ENCODE results near the gene OSBPL10. TPM values are rescaled to one million over a fixed set of nuclear protein-coding genes. Genes with fewer than 3 reads are reported as not detected.

OSBPL10 gene
- total RNA-seq, 2 donors from 2014 or later = 23.8 to 33.6 TPM

- no peaks in the 10 kb centered on the region for H3K36me3 ChIP-seq (ENCODE audit: control insufficient read depth, insufficient read depth, low read length)
- H3K27ac ChIP-seq (ENCODE audit: low read depth, low read length) = no peak overlapping the region
- TF ChIP-seq CTCF (conservative IDR thresholded peaks at IDR 0.05) = no peak
- H3K9ac ChIP-seq (ENCODE audit: extremely low read depth, low read length, poor library complexity, severe bottlenecking) = no peak overlapping the region
- no peaks in the 10 kb centered on the region for H3K9me3 ChIP-seq (ENCODE audit: control insufficient read depth, low read length)
- H3K4me3 Mint-ChIP-seq = no peak overlapping the region
- no peaks in the 10 kb centered on the region for H3K27me3 ChIP-seq (ENCODE audit: control insufficient read depth, insufficient read depth, low read length, poor library complexity, severe bottlenecking)
- no peak overlapping the region for H3K4me3 ChIP-seq (ENCODE audit: low read length)
- H3K36me3 Mint-ChIP-seq (ENCODE audit: low read depth) = no peaks in the 10 kb centered on the region
- no peaks in the 10 kb centered on the region for H3K27me3 Mint-ChIP-seq (ENCODE audit: insufficient read depth)
- peaks cover 3% of the 10 kb centered on the region for H3K4me1 ChIP-seq (ENCODE audit: control insufficient read depth, insufficient read depth, low read length)
- no peak overlapping the region for H3K27ac Mint-ChIP-seq
- peaks cover 20% of the 10 kb centered on the region for H3K4me1 Mint-ChIP-seq
- 95 to 96% methylated on average over 5 of the region's 7 CpGs for WGBS, 2 experiments (ENCODE audit: insufficient coverage in 1 of 2, insufficient read length in 1 of 2)
- no peaks in the 10 kb centered on the region for H3K9me3 Mint-ChIP-seq
- no peak for DNase-seq
Observed at GRCh38 chr3:31878231-31878838, 102.7 kb downstream of the OSBPL10 start.

GRCh38 chr3:31876331-31876730 is 104.7 kb downstream of the OSBPL10 start:
- Histone ChIP-seq H3K4me1 (ENCODE audit: control insufficient read depth, insufficient read depth, low read length) (no peaks in the 10 kb centered on the region), H3K4me3 (ENCODE audit: low read length) (no peak overlapping the region), H3K36me3 (ENCODE audit: control insufficient read depth, insufficient read depth, low read length) (no peaks in the 10 kb centered on the region), H3K27me3 (ENCODE audit: control insufficient read depth, insufficient read depth, low read length, poor library complexity, severe bottlenecking) (no peaks in the 10 kb centered on the region), H3K9me3 (ENCODE audit: control insufficient read depth, low read length) (no peaks in the 10 kb centered on the region), H3K27ac (ENCODE audit: low read depth, low read length) (no peak overlapping the region), H3K9ac (ENCODE audit: extremely low read depth, low read length, poor library complexity, severe bottlenecking) (no peak overlapping the region)
- Mint-ChIP-seq H3K4me3 (no peak overlapping the region), H3K27me3 (ENCODE audit: insufficient read depth) (no peaks in the 10 kb centered on the region), H3K27ac (peak overlapping the region; percentile 74), H3K9me3 (peaks cover 4% of the 10 kb centered on the region), H3K36me3 (ENCODE audit: low read depth) (peaks cover 8% of the 10 kb centered on the region), H3K4me1 (peaks cover 10% of the 10 kb centered on the region)
- 78 to 82% methylated on average over 6 to 7 of the region's 7 CpGs for WGBS, 2 experiments (ENCODE audit: insufficient coverage in 1 of 2, insufficient read length in 1 of 2)
- TF ChIP-seq CTCF (conservative IDR thresholded peaks at IDR 0.05) = no peak
- peak; percentile 56 for DNase-seq

- Mint-ChIP-seq H3K4me1 (peaks cover 10% of the 10 kb centered on the region), H3K27ac (peak overlapping the region; percentile 52), H3K27me3 (ENCODE audit: insufficient read depth) (no peaks in the 10 kb centered on the region), H3K36me3 (ENCODE audit: low read depth) (peaks cover 17% of the 10 kb centered on the region), H3K4me3 (no peak overlapping the region), H3K9me3 (peaks cover 11% of the 10 kb centered on the region)
- DNase-seq = no peak
- WGBS, 2 experiments (ENCODE audit: insufficient coverage in 1 of 2, insufficient read length in 1 of 2) = 93 to 99% methylated on average over 2 of the region's 2 CpGs
- H3K27me3 ChIP-seq (ENCODE audit: control insufficient read depth, insufficient read depth, low read length, poor library complexity, severe bottlenecking) = no peaks in the 10 kb centered on the region
- no peaks in the 10 kb centered on the region for H3K9me3 ChIP-seq (ENCODE audit: control insufficient read depth, low read length)
- no peaks in the 10 kb centered on the region for H3K36me3 ChIP-seq (ENCODE audit: control insufficient read depth, insufficient read depth, low read length)
- no peak overlapping the region for H3K4me3 ChIP-seq (ENCODE audit: low read length)
- H3K27ac ChIP-seq (ENCODE audit: low read depth, low read length) = no peak overlapping the region
- no peak overlapping the region for H3K9ac ChIP-seq (ENCODE audit: extremely low read depth, low read length, poor library complexity, severe bottlenecking)
- no peak for TF ChIP-seq CTCF (conservative IDR thresholded peaks at IDR 0.05)
- H3K4me1 ChIP-seq (ENCODE audit: control insufficient read depth, insufficient read depth, low read length) = no peaks in the 10 kb centered on the region
Observed at GRCh38 chr3:31875437-31875836, 105.6 kb downstream of the OSBPL10 start.
